ENCODE results near the gene SMARCAL1. TPM values are rescaled to one million over a fixed set of nuclear protein-coding genes. Genes with fewer than 3 reads are reported as not detected.

The SMARCAL1 gene
- total and polyA plus RNA-seq, 9 of the 15 experiments (the other 6 are each of a cell fraction or from before 2014, with no cell fraction given) = 8.2 to 27.9 (median 12.4) TPM

DNA sequence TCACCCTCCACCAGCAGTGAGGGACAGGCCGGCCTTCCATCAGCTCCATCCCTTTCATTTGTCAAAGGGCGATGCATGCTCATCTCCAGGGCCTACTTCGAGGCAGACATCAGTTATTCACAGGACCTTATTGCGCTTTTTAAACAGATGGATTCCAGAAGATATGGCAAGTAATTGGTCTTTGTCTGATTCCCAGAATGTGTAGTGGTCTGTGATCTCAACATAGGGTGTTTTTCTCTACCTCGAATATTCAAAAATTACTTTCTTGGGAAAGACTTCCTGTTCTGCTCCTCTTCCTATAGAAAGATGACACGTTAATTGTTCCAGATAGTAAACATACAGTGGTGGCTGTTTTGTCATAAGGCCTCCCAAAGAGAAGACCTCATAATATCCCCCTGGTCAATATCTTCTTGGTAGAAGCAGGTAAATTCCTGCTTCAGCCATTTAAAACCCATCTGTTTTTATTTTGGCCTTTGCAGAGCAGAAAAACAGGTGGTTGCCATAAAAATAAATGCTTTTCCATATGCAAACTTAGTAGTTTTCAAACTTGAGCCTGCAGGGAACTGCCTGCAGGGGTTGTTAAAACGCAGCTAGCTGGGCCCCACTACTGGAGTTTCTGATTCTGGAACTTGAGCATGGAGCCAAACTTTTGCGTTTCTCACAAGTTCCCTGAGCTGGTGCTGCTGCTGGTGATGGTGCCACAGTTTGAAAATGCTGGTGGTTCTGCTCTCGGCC lies 8.2 kb downstream of the SMARCAL1 start:
- H3K9me3 ChIP-seq (replicated peaks; ENCODE audit: control insufficient read depth, insufficient read depth, low read depth, low read length) = peaks cover 3% of the 10 kb centered on the region; the same call in 1 of the 2 replicates
- peaks cover 10 to 22% of the 10 kb centered on the region in 2 experiments for H3K4me1 ChIP-seq (replicated peaks in 1 of 2; ENCODE audit: control insufficient read depth in 2 of 2, insufficient read depth in 2 of 2, low read length in 2 of 2)
- H3K4me2 ChIP-seq (ENCODE audit: insufficient read depth, low read length) = no peak overlapping the region
- TF ChIP-seq ZNF778 (CRISPR knock-in tag; IDR thresholded peaks at IDR 0.05) (no peak), ZNF57 (CRISPR knock-in tag; IDR thresholded peaks at IDR 0.05) (no peak), HCFC1 (IDR thresholded peaks at IDR 0.05; ENCODE audit: low read depth, low read length) (no peak), BRF1 (IDR thresholded peaks at IDR 0.05; ENCODE audit: borderline replicate concordance, extremely low read depth, insufficient read length) (no peak), SMARCC2 (IDR thresholded peaks at IDR 0.05; ENCODE audit: low read depth) (no peak), NCOR1 (IDR thresholded peaks at IDR 0.05) (no peak), SIN3B (IDR thresholded peaks at IDR 0.05; ENCODE audit: low read depth) (no peak), SUPT5H (IDR thresholded peaks at IDR 0.05) (no peak), MEF2A (IDR thresholded peaks at IDR 0.05; ENCODE audit: control insufficient read depth, low read depth, low read length) (no peak), SRF (CRISPR knock-in tag; IDR thresholded peaks at IDR 0.05) (no peak)
- TF ChIP-seq, protein P1, sequence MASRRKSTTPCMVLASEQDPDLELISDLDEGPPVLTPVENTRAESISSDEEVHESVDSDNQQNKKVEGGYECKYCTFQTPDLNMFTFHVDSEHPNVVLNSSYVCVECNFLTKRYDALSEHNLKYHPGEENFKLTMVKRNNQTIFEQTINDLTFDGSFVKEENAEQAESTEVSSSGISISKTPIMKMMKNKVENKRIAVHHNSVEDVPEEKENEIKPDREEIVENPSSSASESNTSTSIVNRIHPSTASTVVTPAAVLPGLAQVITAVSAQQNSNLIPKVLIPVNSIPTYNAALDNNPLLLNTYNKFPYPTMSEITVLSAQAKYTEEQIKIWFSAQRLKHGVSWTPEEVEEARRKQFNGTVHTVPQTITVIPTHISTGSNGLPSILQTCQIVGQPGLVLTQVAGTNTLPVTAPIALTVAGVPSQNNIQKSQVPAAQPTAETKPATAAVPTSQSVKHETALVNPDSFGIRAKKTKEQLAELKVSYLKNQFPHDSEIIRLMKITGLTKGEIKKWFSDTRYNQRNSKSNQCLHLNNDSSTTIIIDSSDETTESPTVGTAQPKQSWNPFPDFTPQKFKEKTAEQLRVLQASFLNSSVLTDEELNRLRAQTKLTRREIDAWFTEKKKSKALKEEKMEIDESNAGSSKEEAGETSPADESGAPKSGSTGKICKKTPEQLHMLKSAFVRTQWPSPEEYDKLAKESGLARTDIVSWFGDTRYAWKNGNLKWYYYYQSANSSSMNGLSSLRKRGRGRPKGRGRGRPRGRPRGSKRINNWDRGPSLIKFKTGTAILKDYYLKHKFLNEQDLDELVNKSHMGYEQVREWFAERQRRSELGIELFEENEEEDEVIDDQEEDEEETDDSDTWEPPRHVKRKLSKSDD (conservative IDR thresholded peaks at IDR 0.05; ENCODE audit: low read length) = no peak
- ATAC-seq (no peak), FAIRE-seq (no peak), DNase-seq (ENCODE audit: extremely low read depth in 1 of 4, low spot score in 3 of 4) (no peak)
- no peaks in the 10 kb centered on the region for H4K20me1 ChIP-seq (replicated peaks; ENCODE audit: control insufficient read depth, insufficient read depth, low read length)
- peaks cover 78% of the 10 kb centered on the region for H3K36me3 ChIP-seq (ENCODE audit: control insufficient read depth, insufficient read depth, low read length)
- BruUV-seq (replicated peaks) = no TSS peak
- intact Hi-C loops (cut with micrococcal nuclease) = no loop called here
- 81% methylated on average over 8 of the region's 9 CpGs for WGBS (ENCODE audit: insufficient coverage, low coverage, missing lambda C conversion rate)
- H3K9me1 ChIP-seq (ENCODE audit: control insufficient read depth, insufficient read depth, low read length) = no peaks in the 10 kb centered on the region
- POLR2A ChIA-PET = no interaction called here
- H3K9ac ChIP-seq (ENCODE audit: insufficient read depth in 1 of 2, low read depth in 2 of 2, low read length in 2 of 2) = no peak overlapping the region; a peak in 1 of 4 replicates
- CTCF ChIA-PET (ENCODE audit: low intra/inter-chr PET ratio) = no interaction called here
- no peak overlapping the region for H2AFZ ChIP-seq (ENCODE audit: low read depth, low read length)
- H3K4me3 ChIP-seq = no peak overlapping the region
- in situ Hi-C loops (cut with MboI) = no loop called here
- H3K79me2 ChIP-seq (ENCODE audit: control insufficient read depth, insufficient read depth, low read length) = peaks cover 19% of the 10 kb centered on the region
- no peaks in the 10 kb centered on the region for H3K27me3 ChIP-seq (ENCODE audit: control insufficient read depth in 2 of 2, insufficient read depth in 2 of 2, low read length in 2 of 2)
- no peak overlapping the region for H3K27ac ChIP-seq (ENCODE audit: extremely low read depth, low read depth, low read length)

Data from K562 (cell line).